Spleen (tissue), 11 donors: ENCODE measurements around the gene WDR1. TPM values are rescaled to one million over a fixed set of nuclear protein-coding genes. Genes with fewer than 3 reads are reported as not detected.

Experiments used
- DNase-seq: peaks from one replicate; pipeline ENCODE4 v3.0.0-alpha.2; 2020
- H3K27ac ChIP-seq, 8 donors: fragments of 200-600 bp; sonication (generic) in 7 of 8; 1 replicate in 4 of 8; 2 replicates in 4 of 8; pipeline versions ENCODE4 v1.5.0 to v1.8.0; 2016 to 2021; ENCODE audit warnings: inconsistent platforms in 4 of 8, mild to moderate bottlenecking in 4 of 8, moderate library complexity in 1 of 8
- H3K27me3 ChIP-seq, 7 donors: fragments of 200-600 bp; sonication (generic) in 6 of 7; replicated peaks in 1 of 7; 1 replicate in 4 of 7; 2 replicates in 3 of 7; pipeline versions ENCODE4 v1.5.0 to v1.8.0; 2016 to 2021; ENCODE audit warnings: inconsistent platforms in 3 of 7, mild to moderate bottlenecking in 1 of 7
- H3K36me3 ChIP-seq, 6 donors: fragments of 200-600 bp; sonication (generic) in 5 of 6; 1 replicate in 4 of 6; 2 replicates in 2 of 6; pipeline versions ENCODE4 v1.5.0 to v1.8.0; 2016 to 2021; ENCODE audit warnings: inconsistent platforms in 2 of 6
- H3K4me1 ChIP-seq, 6 donors: fragments of 200-600 bp; sonication (generic) in 5 of 6; 1 replicate in 3 of 6; 2 replicates in 3 of 6; pipeline versions ENCODE4 v1.5.0 to v1.8.0; 2016 to 2021; ENCODE audit warnings: inconsistent platforms in 3 of 6
- H3K4me3 ChIP-seq, 8 donors: fragments of 200-600 bp; sonication (generic) in 7 of 8; 1 replicate in 4 of 8; 2 replicates in 4 of 8; pipeline versions ENCODE4 v1.5.0 to v1.8.0; 2016 to 2021; ENCODE audit warnings: inconsistent platforms in 4 of 8, mild to moderate bottlenecking in 4 of 8, moderate library complexity in 2 of 8
- H3K9me3 ChIP-seq, 8 donors: fragments of 200-600 bp; sonication (generic) in 7 of 8; 1 replicate in 4 of 8; 2 replicates in 4 of 8; pipeline versions ENCODE4 v1.5.0 to v1.8.0; 2016 to 2021; ENCODE audit warnings: inconsistent platforms in 4 of 8
- CTCF ChIP-seq, 11 experiments: fragments of 200-600 bp in 7 of 11; fragments of 450-650 bp in 4 of 11; sonication (generic) in 4 of 11; IDR thresholded peaks in 8 of 11; conservative IDR thresholded peaks in 3 of 11; 1 replicate in 7 of 11; 2 replicates in 4 of 11; pipeline versions ENCODE4 v1.4.0 to v1.8.0; 2016 to 2021; ENCODE audit warnings: antibody characterized with exemption in 11 of 11, inconsistent platforms in 4 of 11, mild to moderate bottlenecking in 1 of 11
- POLR2A ChIP-seq, 3 donors: fragments of 450-650 bp; IDR thresholded peaks; one replicate each; pipeline ENCODE4 v1.5.1; 2017; ENCODE audit warnings: antibody characterized with exemption in 3 of 3, mild to moderate bottlenecking in 1 of 3
- POLR2AphosphoS5 ChIP-seq, 3 donors: sonication (generic); formaldehyde crosslinking; IDR thresholded peaks; one replicate each; pipeline ENCODE4 v1.5.1; 2017; ENCODE audit warnings: antibody characterized with exemption in 3 of 3
- WGBS, 5 donors: extraction: QIAGEN DNeasy Blood & Tissue Kit in 3 of 5; methylation state at CpG; one replicate each; pipeline versions ENCODE4 v1.1.5 to v1.1.7; 2013 to 2018; 5-methylcytosine and 5-hydroxymethylcytosine counted together
- intact Hi-C: fragments of 100-400 bp; cut with DNase I; formaldehyde crosslinking; loops from one replicate; pipeline ENCODE4 v1.15.0; 2023; ENCODE audit warnings: low total_unique reads
- polyA plus RNA-seq, 3 donors: library from polyadenylated mRNA; stranded (reverse); fragments of 200-250 nt; gene quantifications; one replicate each; pipeline ENCODE4 v1.2.1, GENCODE V29; 2013
- total RNA-seq, 7 donors: library from RNA; depleted of rRNA in 3 of 7; stranded (reverse); fragments of >200 nt in 3 of 7; fragmentation: NEBNext Ultra II Directional in 4 of 7; extraction: Animal tissue kit (Norgen Biotek cat#: 25700) in 4 of 7; gene quantifications; one replicate each; pipeline versions ENCODE4 v1.1.0 to v1.2.1, GENCODE V29; 2016 to 2021
- donor health status: healthy with polysubstance abuse.
- donor health status: DM: no; HTN: no; CAD: no; lungs with moderate emphysema.
- donor health status: DM: no; HTN: no; CAD: no.
- donor health status: Bipolar disorder and iron deficiency.
- donor health status: healthy.
- donor health status: DM: no; HTN: no; CAD: no.
- donor health status: DM: yes; HTN: yes; CAD: no.

Gene WDR1
- total and polyA plus RNA-seq, 10 donors: 56.6 to 377 (median 147) TPM

- H3K27me3 ChIP-seq: peaks cover 0 to 13% (median 0%) of the 10 kb centered on the region in 7 donors
- H3K4me1 ChIP-seq: peaks cover 0 to 21% (median 10%) of the 10 kb centered on the region in 6 donors
- peak; percentile 60 for DNase-seq
- H3K4me3 ChIP-seq: no peak overlapping the region
- H3K9me3 ChIP-seq: no peaks in the 10 kb centered on the region
- peaks cover 22 to 100% (median 100%) of the 10 kb centered on the region in 6 donors for H3K36me3 ChIP-seq
- 75 to 96% (median 91%) methylated on average over 4 to 8 of the region's 8 CpGs for WGBS, 5 donors
- intact Hi-C loops: no loop called here
- TF ChIP-seq POLR2A (IDR thresholded peaks at IDR 0.05): no peak
- TF ChIP-seq CTCF (IDR thresholded peaks at IDR 0.05 in 8 of 11, conservative IDR thresholded peaks at IDR 0.05 in 3 of 11): no peak
- TF ChIP-seq POLR2AphosphoS5 (IDR thresholded peaks at IDR 0.05): no peak
- peak overlapping the region in 2 of 8 donors; percentile 3 to 4 for H3K27ac ChIP-seq
Measured at GRCh38 chr4:10079912-10080588, 36.5 kb downstream of the WDR1 start.

- H3K27ac ChIP-seq: peak overlapping the region in 1 of 8 donors; percentile 49
- H3K36me3 ChIP-seq: peaks cover 22 to 100% (median 100%) of the 10 kb centered on the region in 6 donors
- no peaks in the 10 kb centered on the region for H3K9me3 ChIP-seq
- TF ChIP-seq POLR2AphosphoS5 (IDR thresholded peaks at IDR 0.05) (no peak), POLR2A (IDR thresholded peaks at IDR 0.05) (no peak), CTCF (IDR thresholded peaks at IDR 0.05 in 8 of 11, conservative IDR thresholded peaks at IDR 0.05 in 3 of 11) (no peak)
- H3K4me3 ChIP-seq: no peak overlapping the region
- peak; percentile 62 for DNase-seq
- H3K4me1 ChIP-seq: peaks cover 0 to 21% (median 10%) of the 10 kb centered on the region in 6 donors
- peaks cover 0 to 8% (median 0%) of the 10 kb centered on the region in 7 donors for H3K27me3 ChIP-seq
- 82 to 96% (median 90%) methylated on average over 15 of the region's 15 CpGs for WGBS, 5 donors
- intact Hi-C loops: no loop called here
Measured at GRCh38 chr4:10079256-10079655, 37.3 kb downstream of the WDR1 start.

- H3K9me3 ChIP-seq: no peaks in the 10 kb centered on the region
- TF ChIP-seq CTCF (IDR thresholded peaks at IDR 0.05 in 8 of 11, conservative IDR thresholded peaks at IDR 0.05 in 3 of 11) (no peak), POLR2AphosphoS5 (IDR thresholded peaks at IDR 0.05) (no peak), POLR2A (IDR thresholded peaks at IDR 0.05) (no peak)
- 72 to 90% (median 84%) methylated on average over 11 to 26 of the region's 26 CpGs for WGBS, 5 donors
- peaks cover 0 to 2% (median 0%) of the 10 kb centered on the region in 7 donors for H3K27me3 ChIP-seq
- DNase-seq: no peak
- intact Hi-C loops: no loop called here
- H3K27ac ChIP-seq: peak overlapping the region in 2 of 8 donors; percentile 35 to 49
- H3K4me3 ChIP-seq: no peak overlapping the region
- peaks cover 19 to 100% (median 100%) of the 10 kb centered on the region in 6 donors for H3K36me3 ChIP-seq
- peaks cover 0 to 21% (median 10%) of the 10 kb centered on the region in 6 donors for H3K4me1 ChIP-seq
Measured at GRCh38 chr4:10078481-10079233, 37.9 kb downstream of the WDR1 start.
